ENCODE results near the gene GAS2.

The GAS2 gene

DNA sequence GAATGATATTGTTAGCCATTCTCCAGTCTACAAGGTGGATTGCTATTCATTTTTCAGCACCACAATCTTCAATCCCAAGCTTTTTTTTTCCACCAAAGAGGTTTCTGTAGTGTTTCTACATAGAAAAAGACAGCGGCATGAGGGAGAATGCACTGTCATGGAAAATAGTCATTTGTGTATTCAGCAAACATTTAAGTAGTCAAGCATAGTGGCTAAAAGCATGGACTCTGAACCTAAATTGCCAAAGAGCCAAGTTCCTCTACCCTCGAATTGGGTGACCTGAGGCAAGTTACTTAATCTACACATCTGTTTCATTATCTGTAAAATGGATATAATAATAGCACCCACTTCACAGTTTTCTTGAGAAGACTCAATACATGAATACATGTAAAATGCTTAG lies 14.2 kb downstream of the GAS2 start:
- H3K27me3 Mint-ChIP-seq (ENCODE audit: low read depth): no peaks in the 10 kb centered on the region
- no peaks in the 10 kb centered on the region for H3K9me3 Mint-ChIP-seq
- peaks cover under 1% of the 10 kb centered on the region for H3K4me1 Mint-ChIP-seq

GRCh38 chr11:22681281-22681812 lies 14.9 kb downstream of the GAS2 start:
- Mint-ChIP-seq H3K27ac (no peak overlapping the region), H3K27me3 (ENCODE audit: low read depth) (no peaks in the 10 kb centered on the region), H3K9me3 (no peaks in the 10 kb centered on the region), H3K36me3 (ENCODE audit: low read depth) (peaks cover 6% of the 10 kb centered on the region), H3K4me3 (no peak overlapping the region), H3K4me1 (no peaks in the 10 kb centered on the region)
- TF ChIP-seq, protein P1, sequence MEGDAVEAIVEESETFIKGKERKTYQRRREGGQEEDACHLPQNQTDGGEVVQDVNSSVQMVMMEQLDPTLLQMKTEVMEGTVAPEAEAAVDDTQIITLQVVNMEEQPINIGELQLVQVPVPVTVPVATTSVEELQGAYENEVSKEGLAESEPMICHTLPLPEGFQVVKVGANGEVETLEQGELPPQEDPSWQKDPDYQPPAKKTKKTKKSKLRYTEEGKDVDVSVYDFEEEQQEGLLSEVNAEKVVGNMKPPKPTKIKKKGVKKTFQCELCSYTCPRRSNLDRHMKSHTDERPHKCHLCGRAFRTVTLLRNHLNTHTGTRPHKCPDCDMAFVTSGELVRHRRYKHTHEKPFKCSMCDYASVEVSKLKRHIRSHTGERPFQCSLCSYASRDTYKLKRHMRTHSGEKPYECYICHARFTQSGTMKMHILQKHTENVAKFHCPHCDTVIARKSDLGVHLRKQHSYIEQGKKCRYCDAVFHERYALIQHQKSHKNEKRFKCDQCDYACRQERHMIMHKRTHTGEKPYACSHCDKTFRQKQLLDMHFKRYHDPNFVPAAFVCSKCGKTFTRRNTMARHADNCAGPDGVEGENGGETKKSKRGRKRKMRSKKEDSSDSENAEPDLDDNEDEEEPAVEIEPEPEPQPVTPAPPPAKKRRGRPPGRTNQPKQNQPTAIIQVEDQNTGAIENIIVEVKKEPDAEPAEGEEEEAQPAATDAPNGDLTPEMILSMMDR (IDR thresholded peaks at IDR 0.05; ENCODE audit: unreplicated experiment in 3 of 3): no peak

More for the DNA sequence above, 14.2 kb downstream of the GAS2 start:
- Mint-ChIP-seq H3K4me3 (no peak overlapping the region), H3K27ac (no peak overlapping the region), H3K36me3 (ENCODE audit: low read depth) (peaks cover 6% of the 10 kb centered on the region)
- TF ChIP-seq, protein P1 (IDR thresholded peaks at IDR 0.05; ENCODE audit: unreplicated experiment in 3 of 3): no peak

DNA sequence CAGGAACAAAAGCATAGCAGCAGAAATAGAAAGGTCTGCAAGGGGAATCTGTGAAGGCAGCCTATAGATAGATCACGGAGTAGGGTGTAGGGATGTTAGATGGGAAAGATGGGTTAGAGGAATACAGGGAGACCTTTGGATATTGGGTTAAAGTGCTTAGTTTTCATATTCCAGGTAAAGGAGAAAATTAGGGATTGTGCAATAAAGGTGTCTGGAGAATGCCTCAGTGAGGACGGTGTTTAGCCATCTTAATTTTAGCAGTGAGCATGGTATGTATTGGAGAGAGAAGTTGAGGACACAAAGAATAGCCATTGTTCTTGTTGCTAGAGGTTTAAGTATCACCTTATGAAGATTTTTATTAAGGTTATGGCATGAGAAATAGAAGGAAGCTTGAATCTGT lies 17.7 kb downstream of the GAS2 start:
- Mint-ChIP-seq H3K36me3 (ENCODE audit: low read depth) (peaks cover 13% of the 10 kb centered on the region), H3K27me3 (ENCODE audit: low read depth) (no peaks in the 10 kb centered on the region), H3K4me3 (no peak overlapping the region)

DNA sequence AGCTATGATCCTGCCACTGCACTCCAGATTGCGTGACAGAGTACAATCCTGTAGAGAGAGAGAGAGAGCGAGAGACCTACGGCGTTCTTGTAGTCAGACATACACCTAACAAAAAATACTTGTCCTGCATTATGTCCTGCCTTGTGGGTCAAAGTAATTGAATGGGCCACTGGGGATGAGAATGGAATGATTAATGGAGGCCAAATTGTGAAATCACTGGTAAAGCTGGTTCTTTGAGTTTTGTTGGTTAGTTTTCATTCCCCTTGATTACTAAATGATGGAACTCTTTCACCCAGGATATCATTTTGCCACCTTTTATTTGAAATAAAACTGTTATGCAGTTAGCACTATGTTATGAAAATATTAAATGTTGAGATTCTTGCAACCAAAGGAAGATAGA lies 18.7 kb downstream of the GAS2 start:
- Mint-ChIP-seq H3K27me3 (ENCODE audit: low read depth) (no peaks in the 10 kb centered on the region), H3K27ac (no peak overlapping the region), H3K4me3 (no peak overlapping the region), H3K9me3 (no peaks in the 10 kb centered on the region), H3K36me3 (ENCODE audit: low read depth) (peaks cover 14% of the 10 kb centered on the region), H3K4me1 (no peaks in the 10 kb centered on the region)
- TF ChIP-seq, protein P1 (IDR thresholded peaks at IDR 0.05; ENCODE audit: unreplicated experiment in 3 of 3): no peak

More for the DNA sequence above, 17.7 kb downstream of the GAS2 start:
- H3K9me3 Mint-ChIP-seq: no peaks in the 10 kb centered on the region
- TF ChIP-seq, protein P1 (IDR thresholded peaks at IDR 0.05; ENCODE audit: unreplicated experiment in 3 of 3): no peak
- no peaks in the 10 kb centered on the region for H3K4me1 Mint-ChIP-seq
- no peak overlapping the region for H3K27ac Mint-ChIP-seq

DNA sequence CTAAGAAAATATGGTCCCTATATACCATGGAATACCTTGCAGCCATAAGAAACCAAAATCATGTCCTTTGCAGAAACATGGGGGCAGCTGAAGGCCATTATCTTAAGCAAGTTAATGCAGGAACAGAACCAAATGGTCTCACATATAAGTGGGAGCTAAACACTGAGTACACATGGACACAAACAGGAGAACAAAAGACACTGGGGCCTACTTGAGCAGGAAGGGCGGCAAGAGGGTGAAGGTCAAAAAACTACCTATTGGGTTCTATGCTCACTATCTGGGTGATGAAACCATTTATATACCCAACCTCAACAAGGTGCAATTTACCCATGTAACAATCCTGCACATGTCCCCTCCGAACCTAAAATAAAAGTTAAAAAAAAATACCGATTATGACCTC lies 22.5 kb downstream of the GAS2 start:
- Mint-ChIP-seq H3K27me3 (ENCODE audit: low read depth) (no peaks in the 10 kb centered on the region), H3K36me3 (ENCODE audit: low read depth) (peaks cover 12% of the 10 kb centered on the region), H3K9me3 (no peaks in the 10 kb centered on the region), H3K4me1 (peaks cover 5% of the 10 kb centered on the region), H3K4me3 (no peak overlapping the region), H3K27ac (no peak overlapping the region)
- TF ChIP-seq, protein P1 (IDR thresholded peaks at IDR 0.05; ENCODE audit: unreplicated experiment in 3 of 3): no peak

- TF ChIP-seq, protein P1 (IDR thresholded peaks at IDR 0.05; ENCODE audit: unreplicated experiment in 3 of 3): no peak
- H3K4me3 Mint-ChIP-seq: no peak overlapping the region
- no peaks in the 10 kb centered on the region for H3K27me3 Mint-ChIP-seq (ENCODE audit: low read depth)
- H3K4me1 Mint-ChIP-seq: peaks cover 5% of the 10 kb centered on the region
- no peak overlapping the region for H3K27ac Mint-ChIP-seq
- H3K36me3 Mint-ChIP-seq (ENCODE audit: low read depth): peaks cover 8% of the 10 kb centered on the region
- no peaks in the 10 kb centered on the region for H3K9me3 Mint-ChIP-seq
Observed at GRCh38 chr11:22690257-22690656, 23.8 kb downstream of the GAS2 start.
